ENCODE measurements around the gene TTC4.

GRCh38 chr1:54744696-54745095 lies 29.0 kb downstream of the TTC4 start:
- TF ChIP-seq, protein P1, sequence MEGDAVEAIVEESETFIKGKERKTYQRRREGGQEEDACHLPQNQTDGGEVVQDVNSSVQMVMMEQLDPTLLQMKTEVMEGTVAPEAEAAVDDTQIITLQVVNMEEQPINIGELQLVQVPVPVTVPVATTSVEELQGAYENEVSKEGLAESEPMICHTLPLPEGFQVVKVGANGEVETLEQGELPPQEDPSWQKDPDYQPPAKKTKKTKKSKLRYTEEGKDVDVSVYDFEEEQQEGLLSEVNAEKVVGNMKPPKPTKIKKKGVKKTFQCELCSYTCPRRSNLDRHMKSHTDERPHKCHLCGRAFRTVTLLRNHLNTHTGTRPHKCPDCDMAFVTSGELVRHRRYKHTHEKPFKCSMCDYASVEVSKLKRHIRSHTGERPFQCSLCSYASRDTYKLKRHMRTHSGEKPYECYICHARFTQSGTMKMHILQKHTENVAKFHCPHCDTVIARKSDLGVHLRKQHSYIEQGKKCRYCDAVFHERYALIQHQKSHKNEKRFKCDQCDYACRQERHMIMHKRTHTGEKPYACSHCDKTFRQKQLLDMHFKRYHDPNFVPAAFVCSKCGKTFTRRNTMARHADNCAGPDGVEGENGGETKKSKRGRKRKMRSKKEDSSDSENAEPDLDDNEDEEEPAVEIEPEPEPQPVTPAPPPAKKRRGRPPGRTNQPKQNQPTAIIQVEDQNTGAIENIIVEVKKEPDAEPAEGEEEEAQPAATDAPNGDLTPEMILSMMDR (IDR thresholded peaks at IDR 0.05), result no peak
- TF ChIP-seq, protein P2, sequence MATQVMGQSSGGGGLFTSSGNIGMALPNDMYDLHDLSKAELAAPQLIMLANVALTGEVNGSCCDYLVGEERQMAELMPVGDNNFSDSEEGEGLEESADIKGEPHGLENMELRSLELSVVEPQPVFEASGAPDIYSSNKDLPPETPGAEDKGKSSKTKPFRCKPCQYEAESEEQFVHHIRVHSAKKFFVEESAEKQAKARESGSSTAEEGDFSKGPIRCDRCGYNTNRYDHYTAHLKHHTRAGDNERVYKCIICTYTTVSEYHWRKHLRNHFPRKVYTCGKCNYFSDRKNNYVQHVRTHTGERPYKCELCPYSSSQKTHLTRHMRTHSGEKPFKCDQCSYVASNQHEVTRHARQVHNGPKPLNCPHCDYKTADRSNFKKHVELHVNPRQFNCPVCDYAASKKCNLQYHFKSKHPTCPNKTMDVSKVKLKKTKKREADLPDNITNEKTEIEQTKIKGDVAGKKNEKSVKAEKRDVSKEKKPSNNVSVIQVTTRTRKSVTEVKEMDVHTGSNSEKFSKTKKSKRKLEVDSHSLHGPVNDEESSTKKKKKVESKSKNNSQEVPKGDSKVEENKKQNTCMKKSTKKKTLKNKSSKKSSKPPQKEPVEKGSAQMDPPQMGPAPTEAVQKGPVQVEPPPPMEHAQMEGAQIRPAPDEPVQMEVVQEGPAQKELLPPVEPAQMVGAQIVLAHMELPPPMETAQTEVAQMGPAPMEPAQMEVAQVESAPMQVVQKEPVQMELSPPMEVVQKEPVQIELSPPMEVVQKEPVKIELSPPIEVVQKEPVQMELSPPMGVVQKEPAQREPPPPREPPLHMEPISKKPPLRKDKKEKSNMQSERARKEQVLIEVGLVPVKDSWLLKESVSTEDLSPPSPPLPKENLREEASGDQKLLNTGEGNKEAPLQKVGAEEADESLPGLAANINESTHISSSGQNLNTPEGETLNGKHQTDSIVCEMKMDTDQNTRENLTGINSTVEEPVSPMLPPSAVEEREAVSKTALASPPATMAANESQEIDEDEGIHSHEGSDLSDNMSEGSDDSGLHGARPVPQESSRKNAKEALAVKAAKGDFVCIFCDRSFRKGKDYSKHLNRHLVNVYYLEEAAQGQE (IDR thresholded peaks at IDR 0.05; ENCODE audit: insufficient read depth in 1 of 2, low read depth in 2 of 2, low read length in 1 of 2), result no peak
- no peak for TF ChIP-seq POLR2AphosphoS5 (IDR thresholded peaks at IDR 0.05; ENCODE audit: low read depth, low read length)
- TF ChIP-seq SIN3A (IDR thresholded peaks at IDR 0.05; ENCODE audit: borderline replicate concordance, insufficient read depth, low read depth, low read length), result no peak

Measured in Panc1 (cell line).